Duodenal mucosa (tissue), 2 donors: ENCODE measurements around the gene C19orf73.
A peak's percentile ranks its signal among the peaks of the same experiment; 100 is the strongest.

Experiments
- H3K27ac ChIP-seq: one replicate; pipeline ENCODE4 v1.7.0; 2013; ENCODE audit warnings: low read depth, low read length
- H3K27me3 ChIP-seq, 2 donors: one replicate each; pipeline ENCODE4 v1.7.0; 2013; ENCODE audit warnings: low read length in 2 of 2, control low read depth in 1 of 2; ENCODE audit not compliant: insufficient read depth in 2 of 2, control insufficient read depth in 1 of 2
- H3K36me3 ChIP-seq, 2 donors: one replicate each; pipeline ENCODE4 v1.7.0; 2013; ENCODE audit warnings: low read length in 2 of 2, control low read depth in 1 of 2; ENCODE audit not compliant: insufficient read depth in 2 of 2, control insufficient read depth in 1 of 2
- H3K4me1 ChIP-seq, 2 donors: one replicate each; pipeline ENCODE4 v1.7.0; 2013; ENCODE audit warnings: low read length in 2 of 2, control low read depth in 1 of 2; ENCODE audit not compliant: insufficient read depth in 2 of 2, control insufficient read depth in 1 of 2
- H3K4me3 ChIP-seq, 2 donors: one replicate each; pipeline ENCODE4 v1.7.0; 2013; ENCODE audit warnings: low read length in 2 of 2, low read depth in 1 of 2
- H3K9ac ChIP-seq, 2 donors: one replicate each; pipeline ENCODE4 v1.7.0; 2013; ENCODE audit warnings: low read length in 2 of 2, low read depth in 1 of 2
- H3K9me3 ChIP-seq, 2 donors: one replicate each; pipeline ENCODE4 v1.7.0; 2013; ENCODE audit warnings: low read length in 2 of 2, control low read depth in 1 of 2; ENCODE audit not compliant: control insufficient read depth in 1 of 2

The C19orf73 gene

DNA sequence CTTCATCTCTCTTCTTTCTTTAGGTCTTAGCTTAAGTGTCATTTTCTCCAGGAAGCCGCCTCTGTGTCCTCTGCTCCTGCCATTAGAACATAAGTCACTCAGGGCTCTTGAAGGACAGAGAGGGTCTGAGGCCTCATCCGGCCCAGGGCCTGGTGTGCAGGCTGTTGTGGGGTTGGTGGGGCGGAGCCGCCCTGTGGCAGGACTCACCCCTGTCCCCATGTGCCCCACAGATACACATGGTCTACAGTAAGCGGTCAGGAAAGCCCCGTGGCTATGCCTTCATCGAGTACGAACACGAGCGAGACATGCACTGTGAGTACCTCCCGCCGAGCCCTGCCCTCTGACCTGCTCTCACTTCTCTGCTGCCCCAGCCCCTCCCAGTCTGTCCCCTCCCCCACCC lies 17.8 kb downstream of the C19orf73 start:
- Histone ChIP-seq H3K9ac (no peak overlapping the region), H3K27me3 (no peaks in the 10 kb centered on the region), H3K27ac (no peak overlapping the region), H3K36me3 (peaks cover 32 to 80% of the 10 kb centered on the region in 2 donors), H3K9me3 (no peaks in the 10 kb centered on the region), H3K4me1 (no peaks in the 10 kb centered on the region), H3K4me3 (no peak overlapping the region)

DNA sequence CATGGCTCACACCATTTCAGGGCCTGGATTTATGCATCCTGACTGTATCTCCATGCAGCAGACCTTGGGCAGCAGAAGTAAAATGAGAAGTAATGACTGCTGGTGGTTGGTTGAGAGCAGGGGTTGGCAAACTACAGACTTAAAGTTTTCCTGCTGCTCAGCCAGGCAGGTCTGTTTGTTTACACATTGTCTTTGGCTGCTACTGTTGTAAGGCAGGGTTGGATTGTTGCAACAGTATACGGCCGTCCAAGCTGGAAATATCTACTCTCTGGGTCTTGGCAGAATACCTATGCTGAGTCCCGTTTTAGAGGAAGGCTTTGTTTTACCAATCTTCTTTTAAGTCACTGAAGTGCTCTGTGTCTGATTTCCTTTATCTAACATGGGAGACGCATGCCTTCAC lies 20.1 kb downstream of the C19orf73 start:
- peaks cover 25 to 80% of the 10 kb centered on the region in 2 donors for H3K36me3 ChIP-seq
- H3K9ac ChIP-seq = no peak overlapping the region
- no peak overlapping the region for H3K27ac ChIP-seq

DNA sequence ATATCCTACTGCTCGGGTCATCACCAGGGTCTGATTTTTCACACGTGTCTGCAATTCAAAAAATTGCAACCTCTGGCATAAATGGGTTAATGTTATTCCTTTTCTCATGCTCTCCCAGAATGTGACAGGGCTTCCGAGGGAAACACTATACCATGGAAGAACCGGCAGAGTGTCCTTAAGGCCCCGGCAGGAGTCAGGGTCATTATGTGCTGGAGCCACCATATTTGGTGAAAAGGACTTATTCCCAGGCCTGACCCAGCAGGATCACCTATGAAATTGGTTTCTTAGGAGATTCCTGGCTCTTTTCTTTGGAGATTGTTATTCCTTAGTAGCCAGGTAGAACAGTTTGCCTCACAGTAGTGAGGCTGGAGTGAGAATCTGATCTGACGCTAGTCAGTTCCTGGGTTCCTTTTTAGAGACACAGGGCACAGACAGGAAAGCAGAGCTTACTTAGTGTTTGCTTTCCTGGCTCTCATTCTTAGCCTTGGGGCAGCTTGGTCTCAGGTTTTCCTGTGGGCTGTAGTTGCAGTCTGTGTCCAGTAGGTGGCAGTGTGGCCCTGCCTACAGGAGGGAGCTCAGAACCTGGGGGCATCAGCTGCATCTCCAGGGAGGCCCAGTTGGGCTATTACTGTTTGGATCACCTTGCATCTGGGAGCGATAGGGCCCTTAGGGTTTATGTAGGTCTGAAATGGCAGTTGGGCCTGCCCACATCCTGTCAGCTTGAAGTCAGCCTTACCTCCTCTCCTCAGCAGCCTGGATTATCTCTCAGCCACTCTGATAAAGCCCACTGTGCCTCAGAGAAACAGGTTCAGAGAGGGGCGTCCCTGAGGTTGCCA lies 21.3 kb downstream of the C19orf73 start:
- no peak overlapping the region for H3K27ac ChIP-seq

More for the DNA sequence above, 20.1 kb downstream of the C19orf73 start:
- Histone ChIP-seq H3K27me3 (no peaks in the 10 kb centered on the region), H3K4me1 (no peaks in the 10 kb centered on the region), H3K4me3 (no peak overlapping the region), H3K9me3 (no peaks in the 10 kb centered on the region)

DNA sequence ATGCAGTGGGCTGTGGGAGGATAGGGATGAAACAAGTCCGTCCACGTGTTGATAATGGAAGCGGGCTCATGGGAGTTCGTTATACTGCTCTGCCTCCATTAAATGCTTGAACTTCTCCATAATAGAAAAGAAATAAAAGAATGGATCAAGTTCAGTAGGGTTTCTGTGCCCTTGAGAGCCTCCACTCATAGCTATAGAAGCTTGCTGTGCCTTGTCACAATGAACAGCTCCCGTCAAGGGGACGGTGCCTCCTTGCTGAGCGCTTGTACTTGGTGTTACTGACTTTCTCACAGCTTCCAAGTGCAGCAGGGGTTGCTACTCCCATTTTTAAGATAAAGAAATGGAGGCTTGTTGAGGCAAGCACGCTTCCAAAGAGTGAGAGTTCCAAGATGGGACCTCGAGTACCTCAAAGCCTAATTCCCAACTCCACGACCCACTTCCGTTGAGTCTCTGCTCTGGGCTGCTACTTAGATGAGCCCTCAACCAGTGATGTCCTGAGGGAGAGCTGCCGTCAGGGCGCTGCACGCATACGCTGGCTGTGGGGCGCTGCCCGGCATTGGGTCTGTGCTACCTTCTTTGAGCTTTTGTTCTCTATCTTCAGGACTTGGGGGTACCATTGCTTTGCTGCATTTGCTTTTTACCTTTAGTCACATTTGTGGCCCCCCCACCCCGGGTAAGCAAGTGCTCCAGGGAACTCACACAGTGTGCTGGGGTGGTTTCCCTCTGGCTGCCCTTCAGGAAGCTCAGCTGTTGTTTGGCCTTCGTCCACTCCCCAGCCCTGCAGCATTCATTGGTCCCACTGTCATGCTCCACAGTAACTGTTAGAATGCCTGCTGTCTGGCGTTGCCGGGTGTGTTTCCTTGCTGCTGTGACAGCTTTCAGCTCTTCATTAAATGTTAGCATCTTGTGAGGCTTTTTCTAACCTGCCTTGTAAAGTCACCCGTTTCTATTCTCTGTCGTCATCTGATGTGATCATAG lies 24.1 kb downstream of the C19orf73 start:
- Histone ChIP-seq H3K4me1 (no peaks in the 10 kb centered on the region), H3K9me3 (no peaks in the 10 kb centered on the region), H3K36me3 (peaks cover 29 to 78% of the 10 kb centered on the region in 2 donors), H3K4me3 (no peak overlapping the region), H3K27ac (no peak overlapping the region), H3K27me3 (no peaks in the 10 kb centered on the region), H3K9ac (no peak overlapping the region)

More for the DNA sequence above, 21.3 kb downstream of the C19orf73 start:
- Histone ChIP-seq H3K9me3 (no peaks in the 10 kb centered on the region), H3K27me3 (no peaks in the 10 kb centered on the region), H3K36me3 (peaks cover 24 to 76% of the 10 kb centered on the region in 2 donors), H3K4me3 (no peak overlapping the region), H3K9ac (no peak overlapping the region), H3K4me1 (no peaks in the 10 kb centered on the region)

DNA sequence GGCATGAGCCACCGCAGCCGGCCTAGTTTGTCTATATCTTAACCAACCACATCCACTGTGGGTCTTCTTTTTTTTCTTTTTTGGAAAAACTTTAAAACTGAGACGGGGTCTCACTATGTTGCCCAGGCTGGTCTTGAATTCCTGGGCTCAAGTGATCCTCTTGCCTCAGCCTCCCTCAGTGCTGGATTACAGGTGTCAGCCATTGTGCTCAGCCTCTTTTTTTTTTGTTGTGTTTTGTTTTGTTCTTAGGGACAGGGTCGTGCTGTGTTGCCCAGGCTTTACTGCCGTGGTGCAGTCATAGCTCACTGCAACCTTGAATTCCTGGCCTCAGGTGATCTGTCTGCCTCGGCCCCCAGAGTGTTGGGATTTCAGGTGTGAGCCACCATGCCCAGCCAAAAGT lies 26.3 kb downstream of the C19orf73 start:
- Histone ChIP-seq H3K36me3 (peaks cover 22 to 68% of the 10 kb centered on the region in 2 donors), H3K4me3 (no peak overlapping the region), H3K9me3 (no peaks in the 10 kb centered on the region), H3K27me3 (no peaks in the 10 kb centered on the region), H3K4me1 (no peaks in the 10 kb centered on the region), H3K27ac (no peak overlapping the region), H3K9ac (no peak overlapping the region)

DNA sequence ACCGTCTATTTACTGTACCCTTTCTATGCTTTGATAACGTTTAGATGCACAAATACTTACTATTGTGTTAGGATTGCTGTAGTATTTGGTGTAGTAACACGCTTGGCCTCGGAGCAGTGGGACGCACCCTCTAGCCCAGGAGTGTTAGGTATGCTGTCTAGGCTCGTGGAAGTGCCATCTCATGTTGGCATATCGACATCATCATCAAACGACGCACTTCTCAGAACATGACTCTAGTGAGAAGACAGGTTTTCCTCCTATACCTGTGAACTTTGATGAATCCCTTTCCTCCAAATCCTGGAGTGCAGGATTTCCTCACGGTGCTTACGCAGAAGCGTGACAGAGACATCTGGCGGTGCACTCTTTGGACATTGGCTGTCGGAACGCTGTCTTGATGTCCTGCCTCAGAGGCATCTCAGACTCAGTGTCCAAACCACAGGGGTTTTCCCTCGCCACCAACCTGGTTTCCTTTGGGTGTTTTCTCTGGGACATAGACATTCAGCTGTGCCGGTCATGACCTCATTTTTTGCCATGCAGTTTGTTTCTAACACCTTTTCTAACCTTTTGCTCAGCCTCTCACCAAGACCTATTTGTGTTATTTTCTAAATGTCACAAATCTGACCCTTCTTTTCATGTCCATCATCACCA lies 27.4 kb downstream of the C19orf73 start:
- peaks cover 3 to 8% of the 10 kb centered on the region in 2 donors for H3K4me1 ChIP-seq
- no peaks in the 10 kb centered on the region for H3K9me3 ChIP-seq
- no peak overlapping the region for H3K27ac ChIP-seq
- H3K9ac ChIP-seq = no peak overlapping the region
- H3K4me3 ChIP-seq = no peak overlapping the region
- H3K27me3 ChIP-seq = no peaks in the 10 kb centered on the region
- H3K36me3 ChIP-seq = peaks cover 22 to 66% of the 10 kb centered on the region in 2 donors

DNA sequence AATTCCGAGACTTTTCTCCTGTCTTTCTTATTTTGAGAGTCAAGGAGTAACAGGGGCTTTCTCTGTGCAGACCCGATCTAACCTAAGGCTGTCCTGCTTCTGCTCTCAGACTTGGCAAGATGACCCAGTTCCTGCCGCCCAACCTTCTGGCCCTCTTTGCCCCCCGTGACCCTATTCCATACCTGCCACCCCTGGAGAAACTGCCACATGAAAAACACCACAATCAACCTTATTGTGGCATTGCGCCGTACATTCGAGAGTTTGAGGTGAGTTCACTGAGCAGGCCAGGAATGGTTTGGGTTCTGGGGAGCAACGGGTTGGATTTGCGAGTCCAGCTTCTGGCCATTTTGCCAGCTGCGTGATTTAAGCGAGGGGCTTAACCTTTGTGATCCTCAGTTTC lies 32.6 kb downstream of the C19orf73 start:
- no peaks in the 10 kb centered on the region for H3K9me3 ChIP-seq
- no peak overlapping the region for H3K27ac ChIP-seq
- H3K27me3 ChIP-seq = no peaks in the 10 kb centered on the region
- H3K4me1 ChIP-seq = peaks cover 9 to 13% of the 10 kb centered on the region in 2 donors
- H3K4me3 ChIP-seq = peak overlapping the region; percentile 81 to 99
- H3K9ac ChIP-seq = peak overlapping the region; percentile 82 to 94
- H3K36me3 ChIP-seq = peaks cover 17 to 30% of the 10 kb centered on the region in 2 donors

DNA sequence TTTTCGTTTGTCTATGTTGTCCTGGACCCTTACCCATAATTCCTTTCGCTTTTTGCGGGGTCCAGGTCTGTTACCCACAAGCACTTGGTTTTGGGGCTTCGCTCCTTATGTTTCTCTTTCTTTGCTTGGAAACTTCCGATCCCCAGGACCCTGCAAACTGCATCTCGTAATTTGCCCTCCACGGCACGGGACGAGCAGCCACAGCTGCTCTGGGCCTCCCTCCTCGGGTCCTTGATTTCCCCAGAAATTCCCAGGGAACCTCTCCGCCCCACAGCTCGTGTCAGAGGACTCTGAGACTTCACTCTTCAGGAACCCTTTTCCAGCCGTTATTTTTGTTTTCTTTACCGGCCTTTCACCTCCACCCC lies 33.1 kb downstream of the C19orf73 start:
- Histone ChIP-seq H3K27ac (peak overlapping the region; percentile 84), H3K9me3 (no peaks in the 10 kb centered on the region), H3K4me1 (peaks cover 9 to 13% of the 10 kb centered on the region in 2 donors), H3K27me3 (no peaks in the 10 kb centered on the region), H3K36me3 (peaks cover 15 to 26% of the 10 kb centered on the region in 2 donors), H3K9ac (peak overlapping the region; percentile 82 to 94), H3K4me3 (peak overlapping the region; percentile 81 to 99)

DNA sequence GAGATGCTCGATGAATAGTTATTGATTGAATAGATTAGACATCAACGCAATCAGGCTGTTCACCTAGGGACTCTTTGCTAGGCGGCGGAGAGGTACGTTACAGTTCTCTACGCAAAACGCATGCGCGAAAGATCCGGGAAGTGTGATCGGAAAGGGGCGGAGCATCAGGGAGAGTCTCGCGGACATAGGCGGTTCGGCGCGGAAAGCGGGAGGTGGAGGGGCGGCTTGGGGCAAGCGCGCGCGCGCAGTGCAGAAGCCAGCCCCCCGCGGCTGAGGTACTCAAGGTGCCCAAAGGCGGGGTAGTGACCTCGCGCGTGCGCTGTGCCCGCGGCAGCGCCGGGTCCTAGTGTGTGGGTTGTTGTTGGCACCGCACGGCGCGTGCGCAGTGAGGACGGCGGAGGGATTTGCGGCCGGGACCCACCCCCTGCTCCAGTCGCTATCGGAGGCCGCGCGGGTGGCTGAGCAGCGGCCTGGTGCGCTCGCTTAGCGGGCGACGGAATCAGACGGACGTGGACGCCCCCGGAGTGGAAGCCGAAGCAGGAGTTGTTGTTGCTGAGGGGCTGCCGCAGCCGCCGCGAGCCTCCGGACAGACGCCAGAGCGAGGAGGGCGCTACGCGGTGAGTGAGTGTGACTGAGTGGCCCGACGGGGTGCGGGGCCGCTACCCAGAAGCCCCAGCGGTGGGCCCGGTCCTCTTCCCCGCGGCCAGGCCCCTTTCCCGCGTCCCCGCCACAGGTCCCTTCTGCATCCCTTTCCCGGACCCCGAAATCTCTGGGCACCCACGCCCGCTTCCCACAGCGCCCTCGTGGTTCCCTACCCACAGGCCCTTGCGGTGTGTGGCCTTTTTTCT lies 33.7 kb downstream of the C19orf73 start, which contains the start of gene SNRNP70:
SNRNP70 (plus strand) TSS at position 432 of the 848 bp plus-strand sequence. CDS start 964 bp downstream, outside the sequence.
- Histone ChIP-seq H3K27ac (peak within 1 kb of the TSS; percentile 84), H3K27me3 (no peaks in the 10 kb centered on the region), H3K4me1 (peaks cover 9 to 13% of the 10 kb centered on the region in 2 donors), H3K36me3 (peaks cover 9 to 20% of the 10 kb centered on the region in 2 donors), H3K9me3 (no peaks in the 10 kb centered on the region), H3K4me3 (peak within 1 kb of the TSS; percentile 81 to 99), H3K9ac (peak within 1 kb of the TSS; percentile 82 to 94)
